Subcutaneous abdominal adipose tissue (tissue), 5 donors: Measurements from ENCODE around the gene CAPS.
"Not testable (repeated sequence)": the region's sequence is repeated elsewhere in the genome, so short reads cannot be mapped to it uniquely, and the experiment has no call there.

Source experiments
- H3K27ac ChIP-seq: one replicate; pipeline ENCODE4 v1.7.0; 2013; ENCODE audit warnings: low read depth, mild to moderate bottlenecking, inconsistent platforms, low read length, moderate library complexity
- H3K27me3 ChIP-seq, 5 donors: one replicate each; pipeline ENCODE4 v1.7.0; 2013; ENCODE audit warnings: low read length in 5 of 5, inconsistent platforms in 1 of 5; ENCODE audit not compliant: control insufficient read depth in 5 of 5, insufficient read depth in 4 of 5
- H3K36me3 ChIP-seq, 5 donors: one replicate each; pipeline ENCODE4 v1.7.0; 2013; ENCODE audit warnings: low read length in 5 of 5; ENCODE audit not compliant: control insufficient read depth in 5 of 5, insufficient read depth in 5 of 5
- H3K4me1 ChIP-seq, 5 donors: one replicate each; pipeline ENCODE4 v1.7.0; 2013; ENCODE audit warnings: low read length in 5 of 5, mild to moderate bottlenecking in 3 of 5, moderate library complexity in 1 of 5; ENCODE audit not compliant: control insufficient read depth in 5 of 5, insufficient read depth in 5 of 5
- H3K4me3 ChIP-seq, 5 donors: one replicate each; pipeline ENCODE4 v1.7.0; 2013; ENCODE audit warnings: low read length in 5 of 5, low read depth in 1 of 5
- H3K9ac ChIP-seq, 5 donors: one replicate each; pipeline ENCODE4 v1.7.0; 2013; ENCODE audit warnings: low read length in 5 of 5, mild to moderate bottlenecking in 4 of 5, moderate library complexity in 3 of 5
- H3K9me3 ChIP-seq, 5 donors: one replicate each; pipeline ENCODE4 v1.7.0; 2013; ENCODE audit warnings: low read length in 5 of 5; ENCODE audit not compliant: control insufficient read depth in 5 of 5
- donor health status: healthy.
- donor health status: healthy.
- donor health status: healthy.
- donor health status: healthy.
- donor health status: healthy.

The CAPS gene

DNA sequence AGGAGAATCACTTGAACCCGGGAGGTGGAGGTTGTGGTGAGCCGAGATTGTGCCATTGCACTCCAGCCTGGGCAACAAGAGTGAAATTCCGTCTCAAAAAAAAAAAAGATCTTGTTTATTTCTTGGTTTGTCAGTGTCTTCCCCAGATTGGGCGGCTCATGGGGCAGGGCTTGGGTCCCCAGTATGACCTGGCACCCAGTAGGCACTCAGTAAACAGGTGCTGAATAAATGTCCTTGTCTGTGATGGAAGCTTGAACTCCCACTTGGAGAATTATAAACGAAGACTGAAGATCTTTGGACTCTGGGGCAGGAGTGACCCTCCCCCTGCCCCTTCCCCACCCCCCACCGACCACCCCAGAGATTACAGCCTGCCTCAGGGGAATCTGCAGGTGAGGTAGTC lies 33.9 kb upstream of the CAPS start:
- Histone ChIP-seq H3K9me3 (no peaks in the 10 kb centered on the region), H3K4me3 (no peak overlapping the region), H3K27me3 (peaks cover 18 to 33% (median 28%) of the 10 kb centered on the region in 5 donors), H3K36me3 (no peaks in the 10 kb centered on the region), H3K9ac (no peak overlapping the region), H3K27ac (no peak overlapping the region), H3K4me1 (peaks cover 0 to 5% (median 4%) of the 10 kb centered on the region in 5 donors)

- Histone ChIP-seq H3K4me3 (no peak overlapping the region), H3K4me1 (peaks cover 0 to 5% (median 4%) of the 10 kb centered on the region in 5 donors)
Observed at GRCh38 chr19:5880604-5881078, 33.4 kb upstream of the CAPS start.

DNA sequence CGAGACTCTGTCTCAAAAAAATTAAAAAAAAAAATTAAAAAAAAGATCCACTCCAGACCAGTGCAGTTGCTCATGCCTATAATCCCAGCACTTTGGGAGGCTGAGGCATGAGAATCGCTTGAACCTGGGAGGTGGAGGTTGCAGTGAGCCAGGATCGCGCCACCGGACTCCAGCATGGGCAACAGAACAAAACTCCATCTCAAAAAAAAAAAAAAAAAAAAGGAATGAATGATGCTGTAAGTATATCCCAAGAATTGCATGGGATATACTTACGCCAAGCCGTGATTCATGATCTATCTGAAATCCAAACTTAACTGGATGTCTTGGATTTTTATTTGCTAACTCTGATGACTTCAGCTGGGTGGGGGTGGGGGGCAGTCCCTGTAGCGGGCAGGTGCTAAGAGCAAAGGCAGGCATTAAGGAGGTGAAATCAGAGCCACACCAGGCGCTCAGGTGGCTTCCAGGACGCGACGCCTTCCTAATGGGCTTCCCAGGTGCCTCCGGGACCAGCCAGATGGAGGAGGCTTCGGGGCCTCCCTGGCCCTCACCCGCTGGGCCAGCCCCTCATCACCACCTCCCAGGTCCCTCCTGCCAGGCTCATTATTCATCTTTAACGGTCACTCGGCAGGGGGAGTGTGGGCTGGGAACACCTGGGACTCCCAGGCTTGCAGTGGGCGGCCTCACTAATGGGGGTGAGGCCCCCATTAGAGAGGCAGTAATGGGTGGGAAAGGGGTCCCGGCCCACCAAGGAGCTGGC lies 32.3 kb upstream of the CAPS start:
- H3K36me3 ChIP-seq: no peaks in the 10 kb centered on the region
- H3K27ac ChIP-seq: no peak overlapping the region
- H3K4me3 ChIP-seq: no peak overlapping the region
- H3K4me1 ChIP-seq: peaks cover 0 to 5% (median 4%) of the 10 kb centered on the region in 5 donors
- peaks cover 11 to 33% (median 21%) of the 10 kb centered on the region in 5 donors for H3K27me3 ChIP-seq
- no peak overlapping the region for H3K9ac ChIP-seq
- H3K9me3 ChIP-seq: no peaks in the 10 kb centered on the region

More at GRCh38 chr19:5880604-5881078, 33.4 kb upstream of the CAPS start:
- Histone ChIP-seq H3K9ac (no peak overlapping the region), H3K36me3 (no peaks in the 10 kb centered on the region), H3K27me3 (peaks cover 15 to 36% (median 24%) of the 10 kb centered on the region in 5 donors), H3K27ac (no peak overlapping the region), H3K9me3 (no peaks in the 10 kb centered on the region)

- Histone ChIP-seq H3K27me3 (peaks cover 7 to 32% (median 18%) of the 10 kb centered on the region in 5 donors), H3K4me1 (peaks cover 0 to 5% (median 4%) of the 10 kb centered on the region in 5 donors), H3K9ac (no peak overlapping the region), H3K4me3 (no peak overlapping the region), H3K9me3 (no peaks in the 10 kb centered on the region), H3K36me3 (no peaks in the 10 kb centered on the region), H3K27ac (no peak overlapping the region)
Observed at GRCh38 chr19:5882421-5882968, 31.6 kb upstream of the CAPS start.

GRCh38 chr19:5883157-5883873 lies 30.7 kb upstream of the CAPS start:
- not testable (repeated sequence) for H3K9ac ChIP-seq, H3K36me3 ChIP-seq, H3K4me1 ChIP-seq, H3K4me3 ChIP-seq, H3K27ac ChIP-seq, H3K9me3 ChIP-seq
- H3K27me3 ChIP-seq: peaks cover 4 to 30% (median 14%) of the 10 kb centered on the region in 5 donors

DNA sequence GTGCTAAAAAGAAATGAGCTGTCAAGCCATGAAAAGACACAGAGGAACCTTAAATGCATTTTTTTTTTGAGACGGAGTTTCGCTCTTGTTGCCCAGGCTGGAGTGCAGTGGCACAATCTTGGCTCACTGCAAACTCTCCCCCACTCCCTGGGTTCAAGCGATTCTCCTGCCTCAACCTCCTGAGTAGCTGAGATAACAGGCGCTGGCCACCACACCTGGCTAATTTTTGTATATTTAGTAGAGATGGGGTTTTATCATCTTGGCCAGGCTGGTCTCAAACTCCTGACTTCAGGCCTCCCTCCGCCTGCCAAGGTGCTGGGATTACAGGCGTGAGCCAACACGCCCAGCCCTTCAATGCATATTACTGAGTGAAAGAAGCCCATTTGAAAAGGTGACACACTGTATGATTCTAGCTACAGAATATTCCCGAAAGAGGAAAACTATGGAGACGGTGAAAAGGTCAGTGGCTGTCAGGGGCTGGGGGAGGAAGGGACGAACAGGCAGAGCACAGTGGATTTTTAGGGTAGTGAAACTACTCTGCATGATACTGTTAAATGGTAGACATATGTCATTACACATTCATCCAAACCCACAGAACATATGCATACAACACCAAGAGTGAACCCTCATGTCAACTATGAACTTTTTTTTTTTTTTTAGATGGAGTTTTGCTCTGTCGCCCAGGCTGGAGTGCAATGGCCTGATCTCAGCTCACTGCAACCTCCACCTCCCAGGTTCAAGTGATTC lies 29.8 kb upstream of the CAPS start:
- not testable (repeated sequence) for H3K36me3 ChIP-seq, H3K9me3 ChIP-seq, H3K4me1 ChIP-seq, H3K27ac ChIP-seq, H3K4me3 ChIP-seq, H3K9ac ChIP-seq
- peaks cover under 1 to 25% (median 13%) of the 10 kb centered on the region in 5 donors for H3K27me3 ChIP-seq

DNA sequence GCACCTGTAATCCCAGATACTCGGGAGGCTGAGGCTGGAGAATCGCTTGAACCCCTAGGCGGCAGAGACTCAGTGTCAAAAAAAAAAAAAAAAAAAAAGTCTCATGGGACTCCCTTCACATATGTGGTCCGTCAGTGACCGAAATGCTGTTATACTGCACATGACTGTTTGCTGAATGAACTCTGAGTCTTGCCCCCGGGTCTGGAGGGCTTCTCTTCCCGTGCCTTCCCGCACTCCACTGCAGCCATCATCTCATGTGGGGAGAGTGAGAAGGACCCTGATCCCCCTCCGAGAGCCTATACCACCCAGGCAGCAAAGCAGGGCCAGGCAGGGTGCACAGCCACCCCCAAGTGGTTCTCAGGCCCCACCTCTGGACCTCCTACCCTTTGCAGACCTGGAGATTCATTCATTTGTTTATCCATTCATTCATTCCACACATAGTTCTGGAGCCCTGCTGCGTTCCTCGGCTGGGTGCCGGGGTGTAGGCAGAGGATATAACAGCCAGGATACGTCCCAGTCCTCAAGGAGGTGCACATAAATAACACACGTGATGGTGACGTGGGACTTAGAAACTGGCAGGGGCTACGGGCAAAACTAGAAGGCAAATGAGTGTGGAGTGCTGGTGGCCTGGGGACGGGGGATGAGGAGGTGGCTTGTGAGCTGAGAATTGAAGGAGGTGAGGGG lies 24.6 kb upstream of the CAPS start:
- peaks cover 0 to 8% (median 0%) of the 10 kb centered on the region in 5 donors for H3K4me1 ChIP-seq
- H3K9me3 ChIP-seq: no peaks in the 10 kb centered on the region
- H3K36me3 ChIP-seq: peaks cover 0 to 7% (median 3%) of the 10 kb centered on the region in 5 donors
- no peak overlapping the region for H3K4me3 ChIP-seq
- H3K27me3 ChIP-seq: peaks cover 12 to 28% (median 16%) of the 10 kb centered on the region in 5 donors
- no peak overlapping the region for H3K9ac ChIP-seq
- H3K27ac ChIP-seq: no peak overlapping the region

DNA sequence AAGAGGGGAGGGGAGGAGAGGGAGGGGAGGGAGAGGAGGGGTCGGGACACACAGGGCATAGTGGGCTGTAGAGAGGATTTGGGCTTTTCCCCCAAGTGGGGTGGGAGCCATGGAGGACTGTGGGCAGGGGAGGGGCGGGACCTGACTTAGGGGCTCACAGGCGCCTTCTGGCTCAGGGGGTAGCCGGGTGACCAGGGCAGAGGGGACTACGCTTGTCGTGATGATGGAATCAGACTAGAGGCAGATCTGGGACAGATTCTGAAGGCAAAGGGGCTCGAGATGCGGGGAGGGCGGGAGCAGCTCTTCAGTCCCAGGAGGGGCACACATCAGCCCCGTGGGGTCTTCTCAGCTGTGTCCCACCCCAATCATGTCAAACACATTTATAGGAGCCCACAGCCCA lies 24.0 kb upstream of the CAPS start:
- Histone ChIP-seq H3K27ac (no peak overlapping the region), H3K4me1 (peaks cover 0 to 8% (median 0%) of the 10 kb centered on the region in 5 donors), H3K27me3 (peaks cover 12 to 28% (median 16%) of the 10 kb centered on the region in 5 donors)

GRCh38 chr19:5891572-5891937 lies 22.5 kb upstream of the CAPS start:
- Histone ChIP-seq H3K27me3 (peaks cover 12 to 23% (median 13%) of the 10 kb centered on the region in 5 donors), H3K4me1 (peaks cover 0 to 8% (median 0%) of the 10 kb centered on the region in 5 donors), H3K27ac (no peak overlapping the region), H3K9me3 (no peaks in the 10 kb centered on the region), H3K9ac (no peak overlapping the region), H3K36me3 (peaks cover 0 to 28% (median 24%) of the 10 kb centered on the region in 5 donors), H3K4me3 (no peak overlapping the region)

More for the DNA sequence above, 24.0 kb upstream of the CAPS start:
- H3K9me3 ChIP-seq: no peaks in the 10 kb centered on the region
- H3K4me3 ChIP-seq: no peak overlapping the region
- H3K9ac ChIP-seq: no peak overlapping the region
- peaks cover 0 to 13% (median 10%) of the 10 kb centered on the region in 5 donors for H3K36me3 ChIP-seq
